Large intestine (tissue), 3 donors: Measurements from ENCODE around the gene XKR3. TPM values are rescaled to one million over a fixed set of nuclear protein-coding genes. Genes with fewer than 3 reads are reported as not detected.
"Not testable (repeated sequence)": the region's sequence is repeated elsewhere in the genome, so short reads cannot be mapped to it uniquely, and the experiment has no call there.

Experiments
- DNase-seq, 2 donors: peaks; one replicate each; pipeline versions ENCODE4 v3.0.0 to v3.0.0-alpha.2; 2013
- H3K27ac ChIP-seq: one replicate; pipeline ENCODE4 v1.5.1; 2013; ENCODE audit warnings: low read length
- H3K27me3 ChIP-seq: 2 replicates; pipeline ENCODE4 v1.6.1; 2013; ENCODE audit warnings: low read length; ENCODE audit not compliant: control insufficient read depth, insufficient read depth
- H3K36me3 ChIP-seq: 2 replicates; pipeline ENCODE4 v1.6.1; 2013; ENCODE audit warnings: low read length; ENCODE audit not compliant: control insufficient read depth, insufficient read depth
- H3K4me1 ChIP-seq: one replicate; pipeline ENCODE4 v1.6.1; 2013; ENCODE audit warnings: low read length; ENCODE audit not compliant: control insufficient read depth, insufficient read depth
- H3K4me3 ChIP-seq: one replicate; pipeline ENCODE4 v1.5.1; 2013; ENCODE audit warnings: low read length
- H3K9me3 ChIP-seq: one replicate; pipeline ENCODE4 v1.6.1; 2013; ENCODE audit warnings: mild to moderate bottlenecking, low read depth, low read length, moderate library complexity; ENCODE audit not compliant: control insufficient read depth
- WGBS: methylation state at CpG from one replicate; pipeline ENCODE4 v1.1.5; 2013; ENCODE audit warnings: low lambda C conversion rate; ENCODE audit not compliant: insufficient coverage; 5-methylcytosine and 5-hydroxymethylcytosine counted together
- polyA plus RNA-seq: library from polyadenylated mRNA; unstranded; fragments of 120-200 nt; gene quantifications from one replicate; pipeline ENCODE4 v1.2.1, GENCODE V29; 2013

XKR3 gene
- polyA plus RNA-seq, 1 donor, result not detected

- H3K4me1 ChIP-seq, result no peaks in the 10 kb centered on the region
- H3K27ac ChIP-seq, result no peak overlapping the region
- no peak for DNase-seq
- 71% methylated on average over 1 of the region's 2 CpGs for WGBS
- H3K36me3 ChIP-seq, result no peaks in the 10 kb centered on the region
- no peaks in the 10 kb centered on the region for H3K27me3 ChIP-seq
- H3K4me3 ChIP-seq, result no peak overlapping the region
- H3K9me3 ChIP-seq, result no peaks in the 10 kb centered on the region
Observed at GRCh38 chr22:16807109-16807508, 18.1 kb downstream of the XKR3 start.

DNA sequence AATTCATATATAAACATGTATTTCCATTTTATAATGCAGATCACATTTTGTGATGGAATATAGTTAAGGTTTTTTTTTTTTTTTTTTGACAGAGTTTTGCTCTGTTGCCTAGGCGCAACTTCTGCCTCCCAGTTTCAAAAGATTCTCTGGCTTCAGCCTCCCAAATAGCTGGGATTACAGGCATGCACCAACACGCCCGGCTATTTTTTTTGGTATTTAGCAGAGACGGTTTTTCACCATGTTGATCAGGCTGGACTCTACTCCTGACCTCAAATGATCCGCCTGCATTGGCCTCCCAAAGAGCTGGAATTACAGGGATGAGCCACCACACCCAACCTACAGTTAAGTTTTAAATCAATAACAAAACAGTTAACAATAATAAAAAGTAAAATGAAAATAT, 18.8 kb downstream of the XKR3 start:
- Histone ChIP-seq H3K36me3 (no peaks in the 10 kb centered on the region), H3K4me3 (no peak overlapping the region), H3K4me1 (no peaks in the 10 kb centered on the region), H3K27me3 (no peaks in the 10 kb centered on the region), H3K27ac (no peak overlapping the region), H3K9me3 (no peaks in the 10 kb centered on the region)
- WGBS, result 86% methylated on average over 2 of the region's 5 CpGs
- DNase-seq, result no peak

DNA sequence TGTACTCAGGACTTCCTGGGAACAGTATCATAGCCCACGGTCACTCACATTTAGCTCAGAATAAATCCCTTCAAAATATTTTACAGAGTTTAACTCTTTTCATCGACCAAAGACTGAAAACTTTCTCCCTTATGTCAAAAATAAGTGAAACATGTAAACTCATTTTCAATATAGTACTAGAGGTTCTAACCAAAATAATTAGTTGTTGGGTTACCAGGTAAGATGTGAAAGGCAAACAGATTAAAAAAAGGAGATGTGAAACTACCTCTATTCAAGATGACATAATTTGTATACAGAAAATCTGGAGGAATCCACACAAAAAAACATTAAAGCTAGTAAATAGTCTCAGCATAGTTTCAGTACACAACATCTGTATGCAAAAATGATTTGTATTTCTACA, 20.3 kb downstream of the XKR3 start:
- WGBS, result 57% methylated on average over 1 of the region's 2 CpGs
- no peaks in the 10 kb centered on the region for H3K4me1 ChIP-seq
- DNase-seq, result no peak
- no peaks in the 10 kb centered on the region for H3K9me3 ChIP-seq
- no peak overlapping the region for H3K4me3 ChIP-seq
- H3K27me3 ChIP-seq, result no peaks in the 10 kb centered on the region
- H3K36me3 ChIP-seq, result no peaks in the 10 kb centered on the region
- no peak overlapping the region for H3K27ac ChIP-seq

DNA sequence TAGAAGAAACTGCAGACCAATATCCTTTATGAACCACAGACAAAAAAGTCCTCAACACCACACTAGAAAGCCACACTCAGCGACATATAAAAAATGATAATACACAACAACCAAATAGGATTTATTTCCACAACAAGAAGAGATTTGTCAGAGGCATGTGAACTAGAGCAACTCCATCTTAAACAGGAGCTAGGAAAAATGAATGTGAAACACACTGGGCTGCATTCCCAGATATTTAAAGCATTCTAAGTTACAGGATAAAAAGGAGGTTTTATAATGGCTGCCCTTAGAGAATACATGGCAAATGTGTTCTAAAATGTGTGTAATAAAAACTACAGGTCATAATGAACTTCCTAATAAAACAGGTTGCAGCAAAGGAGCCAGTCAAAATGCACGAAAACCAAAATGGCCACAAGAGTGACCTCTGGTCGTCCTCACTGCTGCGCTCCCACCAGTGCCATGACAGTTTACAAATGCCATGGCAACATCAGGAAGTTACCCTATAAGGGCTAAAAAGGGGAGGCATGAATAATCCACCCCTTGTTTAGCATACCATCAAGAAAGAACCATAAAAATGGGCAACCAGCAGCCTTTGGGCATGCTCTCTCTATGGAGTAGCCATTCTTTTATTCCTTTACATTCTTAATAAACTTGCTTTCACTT, 21.8 kb downstream of the XKR3 start:
- no peaks in the 10 kb centered on the region for H3K4me1 ChIP-seq
- 77% methylated on average over 3 of the region's 4 CpGs for WGBS
- no peak overlapping the region for H3K4me3 ChIP-seq
- no peaks in the 10 kb centered on the region for H3K27me3 ChIP-seq
- no peaks in the 10 kb centered on the region for H3K9me3 ChIP-seq
- no peaks in the 10 kb centered on the region for H3K36me3 ChIP-seq
- no peak for DNase-seq
- no peak overlapping the region for H3K27ac ChIP-seq

DNA sequence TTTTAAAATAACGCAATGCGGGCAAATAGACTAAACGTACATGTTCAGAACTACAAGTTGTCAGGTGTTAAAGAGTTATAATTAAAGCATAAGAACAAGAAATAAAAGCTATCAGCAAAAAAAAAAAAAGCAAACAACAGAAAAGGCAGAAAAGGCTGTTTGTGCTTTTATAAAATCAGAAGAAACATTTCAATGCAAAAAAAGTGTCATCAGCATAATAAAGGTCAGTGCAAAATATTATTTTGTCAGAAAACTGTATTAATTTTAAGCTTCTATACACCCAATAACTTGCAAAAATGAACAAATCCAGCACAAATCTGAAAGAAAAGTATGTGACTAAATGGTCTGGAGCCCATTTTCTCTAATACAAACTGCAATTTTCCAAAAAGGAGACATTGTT, 23.6 kb downstream of the XKR3 start:
- 97% methylated on average over 3 of the region's 3 CpGs for WGBS
- Histone ChIP-seq H3K27ac (no peak overlapping the region), H3K4me1 (no peaks in the 10 kb centered on the region), H3K36me3 (no peaks in the 10 kb centered on the region), H3K27me3 (no peaks in the 10 kb centered on the region), H3K9me3 (no peaks in the 10 kb centered on the region), H3K4me3 (no peak overlapping the region)
- DNase-seq, result no peak

DNA sequence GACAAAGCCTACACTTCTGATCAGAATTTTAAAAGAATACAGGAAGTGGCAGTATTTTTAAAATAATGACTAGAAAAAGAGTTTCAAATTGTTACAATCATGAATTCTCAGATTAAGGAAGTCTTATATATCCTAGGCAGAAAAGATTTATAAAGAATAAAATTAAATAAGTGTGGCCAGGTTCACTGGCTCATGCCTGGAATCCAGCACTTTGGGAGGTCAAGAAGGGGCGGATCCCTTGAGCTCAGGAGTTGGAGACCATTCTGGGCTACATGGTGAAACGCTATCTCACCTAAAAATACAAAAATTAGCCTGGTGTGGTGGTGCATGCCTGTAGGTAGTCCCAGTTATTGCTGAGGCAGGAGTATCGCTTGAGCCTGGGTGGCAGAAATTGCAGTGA, 24.1 kb downstream of the XKR3 start:
- no CpG with 5 or more reads among the region's 3 CpGs for WGBS
- H3K27me3 ChIP-seq, result no peaks in the 10 kb centered on the region
- no peak overlapping the region for H3K27ac ChIP-seq
- DNase-seq, result no peak
- no peaks in the 10 kb centered on the region for H3K9me3 ChIP-seq
- no peaks in the 10 kb centered on the region for H3K4me1 ChIP-seq
- H3K36me3 ChIP-seq, result no peaks in the 10 kb centered on the region
- H3K4me3 ChIP-seq, result no peak overlapping the region

DNA sequence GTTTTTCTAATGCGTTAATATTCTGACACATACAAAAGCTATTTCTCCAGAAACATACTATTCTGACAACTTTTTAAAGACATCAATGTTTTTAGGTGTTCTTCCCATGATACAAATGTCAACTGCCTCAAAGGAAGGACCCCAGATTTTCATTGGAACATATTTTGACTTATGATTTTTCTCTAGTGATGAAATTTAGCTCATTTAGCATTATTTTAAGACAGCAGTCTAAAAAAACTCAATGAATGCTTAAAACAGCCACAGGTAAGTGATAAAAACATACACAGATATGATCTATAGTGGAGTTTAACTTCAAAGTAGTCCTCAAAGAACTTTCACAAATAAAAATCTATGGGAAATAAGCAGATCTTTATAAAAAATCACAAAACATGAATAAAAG, 24.9 kb downstream of the XKR3 start:
- no peaks in the 10 kb centered on the region for H3K36me3 ChIP-seq
- no peaks in the 10 kb centered on the region for H3K9me3 ChIP-seq
- no peak for DNase-seq
- H3K4me1 ChIP-seq, result no peaks in the 10 kb centered on the region
- H3K27me3 ChIP-seq, result no peaks in the 10 kb centered on the region
- H3K4me3 ChIP-seq, result no peak overlapping the region
- 83% methylated on average over 1 of the region's 1 CpG for WGBS
- H3K27ac ChIP-seq, result no peak overlapping the region

DNA sequence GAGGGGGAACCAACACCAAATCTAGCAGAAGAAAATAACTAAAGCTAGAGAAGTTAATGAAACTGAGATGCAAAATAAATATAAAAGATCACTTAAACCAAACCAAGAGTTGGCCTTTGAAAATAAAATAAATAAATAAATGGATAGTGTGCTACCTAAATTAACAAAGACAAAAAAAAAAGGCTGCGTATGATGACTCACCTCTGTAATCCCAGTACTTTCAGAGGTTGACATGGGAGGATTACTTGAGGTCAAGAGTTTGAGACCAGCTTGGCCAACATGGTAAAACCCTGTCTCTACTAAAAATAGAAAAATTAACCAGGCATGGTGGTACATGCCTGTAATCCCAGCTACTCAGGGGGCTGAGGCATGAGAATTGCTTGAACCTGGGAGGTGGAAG, 29.7 kb downstream of the XKR3 start:
- H3K36me3 ChIP-seq, H3K4me3 ChIP-seq, H3K4me1 ChIP-seq, DNase-seq, H3K27ac ChIP-seq, H3K9me3 ChIP-seq, H3K27me3 ChIP-seq: not testable (repeated sequence)
- 86% methylated on average over 1 of the region's 1 CpG for WGBS

DNA sequence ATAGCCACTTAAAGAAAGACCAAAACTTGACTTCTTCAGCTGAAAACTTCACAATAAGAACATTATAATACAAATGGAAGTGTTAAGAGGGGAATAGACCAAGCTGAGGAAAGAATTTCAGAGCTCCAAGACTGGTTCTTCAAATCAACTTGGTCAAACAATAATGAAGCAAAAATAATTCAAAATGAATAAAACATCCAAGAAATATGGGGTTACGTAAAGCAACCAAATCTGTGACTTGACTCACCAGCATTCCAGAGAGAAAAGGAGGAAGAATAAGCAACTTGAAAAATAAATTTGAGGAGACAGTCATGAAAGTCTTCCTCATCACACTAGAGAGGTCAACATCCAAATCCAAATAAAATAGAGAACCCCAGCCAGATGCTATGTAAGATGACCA, 31.4 kb downstream of the XKR3 start:
- peaks cover 3% of the 10 kb centered on the region for H3K9me3 ChIP-seq
- DNase-seq, result no peak
- H3K36me3 ChIP-seq, result no peaks in the 10 kb centered on the region
- no peak overlapping the region for H3K27ac ChIP-seq
- WGBS, result no CpG with 5 or more reads among the region's 1 CpG
- H3K4me3 ChIP-seq, result no peak overlapping the region
- H3K4me1 ChIP-seq, result no peaks in the 10 kb centered on the region
- H3K27me3 ChIP-seq, result no peaks in the 10 kb centered on the region

DNA sequence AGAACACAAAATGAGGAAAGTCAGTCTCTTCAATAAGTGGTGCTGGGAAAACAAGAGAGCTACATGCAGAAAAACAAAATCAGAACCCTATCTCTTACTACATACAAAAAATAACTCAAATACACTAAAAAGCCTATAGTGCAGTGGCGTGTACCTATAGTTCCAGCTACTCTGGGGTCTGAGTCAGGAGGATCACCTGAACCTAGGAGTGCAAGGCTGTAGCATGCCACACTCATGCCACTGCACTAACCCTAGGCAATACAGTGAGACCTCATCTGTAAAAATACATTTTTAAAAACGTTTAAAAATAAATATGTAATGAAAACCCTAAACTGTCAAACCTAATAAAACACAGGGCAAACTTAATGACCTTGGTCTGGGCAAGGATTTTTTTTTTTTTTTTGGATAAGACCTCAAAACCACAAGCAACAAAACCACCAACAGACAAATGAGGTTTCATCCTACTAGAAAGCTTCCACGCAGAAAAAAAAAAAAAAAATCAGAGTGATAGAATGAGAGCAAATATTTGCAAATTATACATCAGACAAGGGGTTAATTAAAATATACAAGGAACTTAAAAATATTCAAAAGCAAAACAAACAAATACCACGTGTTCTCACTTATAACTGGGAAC, 35.2 kb downstream of the XKR3 start:
- DNase-seq, result no peak
- 25% methylated on average over 1 of the region's 4 CpGs for WGBS

GRCh38 chr22:16783930-16784354, 41.3 kb downstream of the XKR3 start:
- WGBS, result no CpG with 5 or more reads among the region's 8 CpGs
- no peak overlapping the region for H3K4me3 ChIP-seq
- no peaks in the 10 kb centered on the region for H3K36me3 ChIP-seq
- no peaks in the 10 kb centered on the region for H3K27me3 ChIP-seq
- DNase-seq, result no peak
- H3K9me3 ChIP-seq, result no peaks in the 10 kb centered on the region
- H3K4me1 ChIP-seq, result no peaks in the 10 kb centered on the region
- no peak overlapping the region for H3K27ac ChIP-seq

More for the DNA sequence above, 35.2 kb downstream of the XKR3 start:
- Histone ChIP-seq H3K27me3 (no peaks in the 10 kb centered on the region), H3K9me3 (peaks cover 3% of the 10 kb centered on the region), H3K4me1 (no peaks in the 10 kb centered on the region), H3K27ac (no peak overlapping the region), H3K36me3 (no peaks in the 10 kb centered on the region), H3K4me3 (no peak overlapping the region)
